Endothelial cell of umbilical vein (primary cell): Measurements from ENCODE around the gene ARG1. TPM values are rescaled to one million over a fixed set of nuclear protein-coding genes. Genes with fewer than 3 reads are reported as not detected.
"Not testable (repeated sequence)": the region's sequence is repeated elsewhere in the genome, so short reads cannot be mapped to it uniquely, and the experiment has no call there.

Experiments used
- BruUV-seq: library from RNA; stranded (reverse); fragments of 400-500 nt; replicated peaks from 2 replicates; lab custom pipeline; 2021; lab: Mats Ljungman, UMichigan
- CTCF ChIA-PET: fragments of 300-600, 350-600 bp; sonication (Branson Sonifier 250); formaldehyde crosslinking; loops from one replicate; lab custom pipeline; 2021; ENCODE audit warnings: antibody characterized with exemption, inconsistent platforms; lab: Charles Lee
- POLR2A ChIA-PET: fragments of 300-600, 350-600 bp; sonication (Branson Sonifier 250); formaldehyde crosslinking; loops from one replicate; lab custom pipeline; 2021; ENCODE audit warnings: antibody characterized with exemption, inconsistent platforms; lab: Charles Lee
- DNase-seq: peaks from one replicate; pipeline ENCODE4 v3.0.0-alpha.2; 2011; ENCODE audit warnings: low read depth, low spot score
- FAIRE-seq: peaks from 2 replicates; lab custom pipeline; 2011; peaks lifted over from hg19 to GRCh38; lab: Jason Lieb, UNC
- H2AFZ ChIP-seq: 2 replicates; pipeline ENCODE4 v1.6.0; 2012; ENCODE audit warnings: low read depth, low read length, control low read depth, inconsistent platforms
- H3K27ac ChIP-seq: 2 replicates; pipeline ENCODE4 v1.5.1; 2011; ENCODE audit warnings: low read depth, mild to moderate bottlenecking, control low read depth, low read length, moderate library complexity; ENCODE audit not compliant: insufficient read depth
- H3K27me3 ChIP-seq, 2 experiments: 2 replicates each; pipeline versions ENCODE4 v1.6.0 to v1.6.1; 2011; ENCODE audit warnings: low read length in 2 of 2, mixed read lengths in 1 of 2; ENCODE audit not compliant: control insufficient read depth in 2 of 2, insufficient read depth in 2 of 2
- H3K36me3 ChIP-seq, 2 experiments: 2 replicates in 1 of 2; 3 replicates in 1 of 2; pipeline ENCODE4 v1.5.1; 2011; ENCODE audit warnings: low read length in 2 of 2, mild to moderate bottlenecking in 1 of 2, moderate library complexity in 1 of 2; ENCODE audit not compliant: control insufficient read depth in 2 of 2, insufficient read depth in 2 of 2; ENCODE audit errors: extremely low read depth in 1 of 2
- H3K4me1 ChIP-seq: 3 replicates; pipeline ENCODE4 v1.5.1; 2011; ENCODE audit warnings: mild to moderate bottlenecking, low read length; ENCODE audit not compliant: control insufficient read depth, insufficient read depth; ENCODE audit errors: extremely low read depth
- H3K4me2 ChIP-seq: 2 replicates; pipeline ENCODE4 v1.6.1; 2011; ENCODE audit warnings: low read length, control low read depth, mixed read lengths; ENCODE audit not compliant: insufficient read depth
- H3K4me3 ChIP-seq, 3 experiments: fragments of 200-600 bp in 1 of 3; sonication (generic), shearing (Covaris generic) in 1 of 3; replicated peaks in 1 of 3; 2 replicates each; pipeline ENCODE4 v1.5.1; 2011 to 2016; ENCODE audit warnings: control low read depth in 3 of 3, low read length in 3 of 3, mild to moderate bottlenecking in 2 of 3, inconsistent platforms in 1 of 3, low read depth in 1 of 3, moderate library complexity in 1 of 3; ENCODE audit not compliant: insufficient read depth in 1 of 3
- H3K79me2 ChIP-seq: 2 replicates; pipeline ENCODE4 v1.6.0; 2012; ENCODE audit warnings: low read length, inconsistent platforms; ENCODE audit not compliant: control insufficient read depth, insufficient read depth
- H3K9ac ChIP-seq: replicated peaks from 2 replicates; pipeline ENCODE3; 2011; ENCODE audit warnings: low read length, control low read depth; ENCODE audit not compliant: insufficient read depth; ENCODE audit errors: extremely low read depth
- H3K9me1 ChIP-seq: replicated peaks from 3 replicates; pipeline ENCODE4 v1.6.0; 2011; ENCODE audit warnings: mild to moderate bottlenecking, low read length; ENCODE audit not compliant: control insufficient read depth, insufficient read depth; ENCODE audit errors: extremely low read depth
- H3K9me3 ChIP-seq: replicated peaks from 2 replicates; pipeline ENCODE4 v1.5.1; 2012; ENCODE audit warnings: low read length, inconsistent platforms; ENCODE audit not compliant: control insufficient read depth, insufficient read depth
- H4K20me1 ChIP-seq: replicated peaks from 2 replicates; pipeline ENCODE3; 2011; ENCODE audit warnings: mild to moderate bottlenecking, low read length; ENCODE audit not compliant: control insufficient read depth, insufficient read depth; ENCODE audit errors: extremely low read depth
- EZH2 ChIP-seq: IDR thresholded peaks from 2 replicates; pipeline ENCODE4 v1.6.1; 2012; ENCODE audit warnings: borderline replicate concordance, low read depth, mild to moderate bottlenecking, moderate library complexity, low read length, inconsistent platforms; ENCODE audit not compliant: severe bottlenecking
- FOS ChIP-seq: IDR thresholded peaks from 2 replicates; pipeline ENCODE4 v1.6.1; 2011; ENCODE audit warnings: mild to moderate bottlenecking, low read length, moderate library complexity, borderline replicate concordance; ENCODE audit not compliant: insufficient read depth
- GATA2 ChIP-seq: IDR thresholded peaks from 2 replicates; pipeline ENCODE4 v1.7.0; 2011; ENCODE audit warnings: low read depth, mild to moderate bottlenecking, moderate library complexity, mixed read lengths, low read length; ENCODE audit not compliant: insufficient read length, insufficient read depth
- JUN ChIP-seq: IDR thresholded peaks from 2 replicates; pipeline ENCODE4 v1.6.1; 2011; ENCODE audit warnings: borderline replicate concordance, low read depth; ENCODE audit not compliant: insufficient read length, insufficient read depth
- MAX ChIP-seq: IDR thresholded peaks from 2 replicates; pipeline ENCODE4 v1.6.1; 2011; ENCODE audit not compliant: insufficient read depth, insufficient read length
- MYC ChIP-seq: IDR thresholded peaks from one replicate; pipeline ENCODE4 v1.6.1; 2011; ENCODE audit warnings: mild to moderate bottlenecking, low read depth, low read length
- POLR2A ChIP-seq: IDR thresholded peaks from 2 replicates; pipeline ENCODE4 v1.6.1; 2012; ENCODE audit warnings: low read depth, mild to moderate bottlenecking, control low read depth, low read length
- POLR2AphosphoS5 ChIP-seq: IDR thresholded peaks from 2 replicates; pipeline ENCODE4 v1.6.1; 2012; ENCODE audit warnings: low read depth, mild to moderate bottlenecking, control low read depth, low read length, moderate library complexity; ENCODE audit not compliant: insufficient read depth
- dilution Hi-C: fragments of 300-500 bp; cut with MboI; formaldehyde crosslinking; loops from one replicate; pipeline ENCODE4 v1.15.0; 2019; ENCODE audit warnings: low sequenced_read_pairs; ENCODE audit not compliant: extremely low pct_ligation_motif_present
- intact Hi-C: fragments of 100-400 bp; cut with micrococcal nuclease; formaldehyde crosslinking; loops from one replicate; pipeline ENCODE4 v1.10.0; 2022
- polyA plus RNA-seq, 4 experiments: library from polyadenylated mRNA; depleted of rRNA in 3 of 4; stranded (reverse) in 3 of 4; unstranded in 1 of 4; fragments of >200 nt; gene quantifications; 2 replicates each; pipeline versions ENCODE4 v1.2.1 to v1.2.3, GENCODE V29; 2011 to 2012; ENCODE audit warnings: missing spikeins in 1 of 4
- total RNA-seq: library from RNA; stranded (reverse); gene quantifications from 2 replicates; pipeline ENCODE4 v1.2.3, GENCODE V29; 2021
- TF ChIP-seq, protein P1 (sequence below), 2 donors: IDR thresholded peaks; 1 replicate in 1 of 2; 2 replicates in 1 of 2; pipeline ENCODE4 v1.5.1; 2011; ENCODE audit warnings: low read length in 2 of 2, mild to moderate bottlenecking in 2 of 2, moderate library complexity in 2 of 2, control low read depth in 1 of 2, inconsistent platforms in 1 of 2, low read depth in 1 of 2; ENCODE audit not compliant: insufficient read depth in 1 of 2; ENCODE audit errors: extremely low read depth in 1 of 2

The ARG1 gene
- total and polyA plus RNA-seq, 2 donors (not counting 3 experiments of a cell fraction or from before 2014, with no cell fraction given): not detected

DNA sequence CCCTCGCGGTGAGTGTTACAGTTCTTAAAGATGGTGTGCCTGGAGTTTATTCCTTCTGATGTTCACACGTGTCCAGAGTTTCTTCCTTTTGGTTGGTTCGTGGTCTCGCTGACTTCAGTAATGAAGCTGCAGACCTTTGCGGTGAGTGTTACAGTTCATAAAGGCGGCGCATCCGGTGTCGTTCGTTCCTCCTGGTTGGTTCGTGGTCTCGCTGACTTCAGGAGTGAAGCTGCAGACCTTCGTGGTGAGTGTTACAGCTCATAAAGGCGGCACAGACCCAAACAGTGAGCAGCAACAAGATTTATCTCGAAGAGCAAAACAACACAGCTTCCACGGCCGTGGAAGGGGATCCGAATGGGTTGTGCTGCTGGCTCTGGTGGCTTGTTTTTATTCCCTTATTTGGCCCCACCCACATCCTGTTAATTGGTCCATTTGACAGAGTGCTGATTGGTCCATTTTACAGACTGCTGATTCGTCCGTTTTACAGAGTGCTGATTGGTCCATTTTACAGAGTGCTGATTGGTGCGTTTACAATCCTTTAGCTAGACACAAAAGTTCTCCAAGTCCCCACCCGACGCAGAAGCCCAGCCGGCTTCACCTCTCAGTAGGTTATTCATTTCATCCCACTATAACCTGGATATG lies 48.2 kb upstream of the ARG1 start:
- ChIA-PET CTCF (interaction anchor here (1.1 to 1.9 kb wide), 2 partner anchors 10 to 640 kb away, joined by 3 to 5 read pairs; no protein-coding TSS in a partner anchor), POLR2A (no interaction called here)
- Histone ChIP-seq H3K27me3 (no peaks in the 10 kb centered on the region), H4K20me1 (no peaks in the 10 kb centered on the region), H3K36me3 (no peaks in the 10 kb centered on the region), H2AFZ (no peak overlapping the region), H3K4me2 (no peak overlapping the region), H3K4me3 (no peak overlapping the region), H3K79me2 (no peaks in the 10 kb centered on the region), H3K4me1 (no peaks in the 10 kb centered on the region), H3K9me3 (no peaks in the 10 kb centered on the region), H3K27ac (no peak overlapping the region), H3K9ac (no peak overlapping the region), H3K9me1 (no peaks in the 10 kb centered on the region)
- dilution Hi-C loops (no loop called here), intact Hi-C loops (no loop called here)
- DNase-seq: no peak
- TF ChIP-seq EZH2: no peak
- no peak for TF ChIP-seq JUN
- TF ChIP-seq FOS: no peak
- no peak for TF ChIP-seq MAX
- no peak for TF ChIP-seq MYC
- TF ChIP-seq POLR2AphosphoS5: no peak
- TF ChIP-seq, protein P1, sequence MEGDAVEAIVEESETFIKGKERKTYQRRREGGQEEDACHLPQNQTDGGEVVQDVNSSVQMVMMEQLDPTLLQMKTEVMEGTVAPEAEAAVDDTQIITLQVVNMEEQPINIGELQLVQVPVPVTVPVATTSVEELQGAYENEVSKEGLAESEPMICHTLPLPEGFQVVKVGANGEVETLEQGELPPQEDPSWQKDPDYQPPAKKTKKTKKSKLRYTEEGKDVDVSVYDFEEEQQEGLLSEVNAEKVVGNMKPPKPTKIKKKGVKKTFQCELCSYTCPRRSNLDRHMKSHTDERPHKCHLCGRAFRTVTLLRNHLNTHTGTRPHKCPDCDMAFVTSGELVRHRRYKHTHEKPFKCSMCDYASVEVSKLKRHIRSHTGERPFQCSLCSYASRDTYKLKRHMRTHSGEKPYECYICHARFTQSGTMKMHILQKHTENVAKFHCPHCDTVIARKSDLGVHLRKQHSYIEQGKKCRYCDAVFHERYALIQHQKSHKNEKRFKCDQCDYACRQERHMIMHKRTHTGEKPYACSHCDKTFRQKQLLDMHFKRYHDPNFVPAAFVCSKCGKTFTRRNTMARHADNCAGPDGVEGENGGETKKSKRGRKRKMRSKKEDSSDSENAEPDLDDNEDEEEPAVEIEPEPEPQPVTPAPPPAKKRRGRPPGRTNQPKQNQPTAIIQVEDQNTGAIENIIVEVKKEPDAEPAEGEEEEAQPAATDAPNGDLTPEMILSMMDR (IDR thresholded peaks at IDR 0.05; ENCODE audit: extremely low read depth in 1 of 2, insufficient read depth in 1 of 2, low read depth in 1 of 2, low read length in 2 of 2): no peak
- no peak for TF ChIP-seq GATA2
- TF ChIP-seq POLR2A: no peak
- no TSS peak for BruUV-seq
- FAIRE-seq: no peak

DNA sequence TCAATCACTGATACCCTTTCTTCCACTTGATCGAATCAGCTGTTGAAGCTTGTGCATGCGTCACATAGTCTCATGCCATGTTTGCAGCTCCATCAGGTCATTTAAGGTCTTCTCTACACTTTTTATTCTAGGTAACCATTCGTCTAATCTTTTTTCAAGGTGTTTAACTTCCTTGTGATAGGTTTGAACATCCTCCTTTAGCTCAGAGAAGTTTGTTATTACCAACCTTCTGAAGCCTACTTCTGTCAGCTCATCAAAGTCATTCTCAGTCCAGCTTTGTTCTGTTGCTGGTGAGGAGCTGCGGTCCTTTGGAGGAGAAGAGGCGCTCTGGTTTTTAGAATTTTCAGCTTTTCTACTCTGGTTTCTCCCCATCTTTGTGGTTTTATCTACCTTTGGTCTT lies 42.1 kb upstream of the ARG1 start:
- H3K36me3 ChIP-seq, H3K9ac ChIP-seq, H3K27ac ChIP-seq, dilution Hi-C loops, FAIRE-seq, H3K4me2 ChIP-seq, H3K9me3 ChIP-seq, H3K4me1 ChIP-seq, H4K20me1 ChIP-seq, POLR2A ChIA-PET, DNase-seq, BruUV-seq, H2AFZ ChIP-seq, H3K27me3 ChIP-seq, H3K79me2 ChIP-seq, H3K9me1 ChIP-seq, H3K4me3 ChIP-seq: not testable (repeated sequence)
- CTCF ChIA-PET: interaction anchor here (0.6 to 5.5 kb wide), 2 partner anchors 12 to 66 kb away, joined by 3 to 54 read pairs; no protein-coding TSS in a partner anchor
- intact Hi-C loops: loop anchor here (5.0 kb wide), 2 partner anchors 349 to 414 kb away; no protein-coding TSS in a partner anchor
